Suprapubic skin (tissue), 4 donors: ENCODE measurements around the gene MELTF. TPM values are rescaled to one million over a fixed set of nuclear protein-coding genes. Genes with fewer than 3 reads are reported as not detected.

Experiments
- DNase-seq, 2 donors: peaks; one replicate each; pipeline ENCODE4 v3.0.0-alpha.2; 2019; ENCODE audit warnings: low spot score in 2 of 2
- H3K27ac ChIP-seq: fragments of 200-600 bp; sonication (generic); one replicate; pipeline ENCODE4 v1.5.1; 2019
- H3K27me3 ChIP-seq: fragments of 200-600 bp; sonication (generic); one replicate; pipeline ENCODE4 v1.5.1; 2019
- H3K36me3 ChIP-seq: fragments of 200-600 bp; sonication (generic); one replicate; pipeline ENCODE4 v1.5.1; 2019
- H3K4me1 ChIP-seq: fragments of 200-600 bp; sonication (generic); one replicate; pipeline ENCODE4 v1.5.1; 2019
- H3K4me3 ChIP-seq: fragments of 200-600 bp; sonication (generic); one replicate; pipeline ENCODE4 v1.5.1; 2019; ENCODE audit warnings: mild to moderate bottlenecking
- H3K9me3 ChIP-seq: fragments of 200-600 bp; sonication (generic); one replicate; pipeline ENCODE4 v1.5.1; 2019
- EP300 ChIP-seq: sonication (generic); formaldehyde crosslinking; IDR thresholded peaks from one replicate; pipeline ENCODE4 v1.6.1; 2017; ENCODE audit warnings: antibody characterized with exemption
- POLR2A ChIP-seq, 2 donors: fragments of 450-650 bp; IDR thresholded peaks; one replicate each; pipeline ENCODE4 v1.6.1; 2017; ENCODE audit warnings: antibody characterized with exemption in 2 of 2, mild to moderate bottlenecking in 2 of 2, moderate library complexity in 2 of 2
- POLR2AphosphoS5 ChIP-seq, 3 donors: sonication (generic); formaldehyde crosslinking; IDR thresholded peaks; one replicate each; pipeline ENCODE4 v1.6.1; 2017; ENCODE audit warnings: antibody characterized with exemption in 3 of 3
- WGBS: methylation state at CpG from one replicate; pipeline ENCODE4 v1.1.5; 2018; 5-methylcytosine and 5-hydroxymethylcytosine counted together
- total RNA-seq, 4 donors: library from RNA; depleted of rRNA; stranded (reverse); fragments of >200 nt; gene quantifications; one replicate each; pipeline ENCODE4 v1.1.0, GENCODE V29; 2016
- TF ChIP-seq, protein P1 (sequence below), 2 donors: fragments of 200-600 bp in 1 of 2; fragments of 450-650 bp in 1 of 2; sonication (generic) in 1 of 2; IDR thresholded peaks; one replicate each; pipeline ENCODE4 v1.5.1; 2016 to 2019; ENCODE audit warnings: antibody characterized with exemption in 2 of 2, mild to moderate bottlenecking in 1 of 2, moderate library complexity in 1 of 2

The MELTF gene
- total RNA-seq, 4 donors from 2014 or later: 21.0 to 68.7 (median 34.4) TPM

DNA sequence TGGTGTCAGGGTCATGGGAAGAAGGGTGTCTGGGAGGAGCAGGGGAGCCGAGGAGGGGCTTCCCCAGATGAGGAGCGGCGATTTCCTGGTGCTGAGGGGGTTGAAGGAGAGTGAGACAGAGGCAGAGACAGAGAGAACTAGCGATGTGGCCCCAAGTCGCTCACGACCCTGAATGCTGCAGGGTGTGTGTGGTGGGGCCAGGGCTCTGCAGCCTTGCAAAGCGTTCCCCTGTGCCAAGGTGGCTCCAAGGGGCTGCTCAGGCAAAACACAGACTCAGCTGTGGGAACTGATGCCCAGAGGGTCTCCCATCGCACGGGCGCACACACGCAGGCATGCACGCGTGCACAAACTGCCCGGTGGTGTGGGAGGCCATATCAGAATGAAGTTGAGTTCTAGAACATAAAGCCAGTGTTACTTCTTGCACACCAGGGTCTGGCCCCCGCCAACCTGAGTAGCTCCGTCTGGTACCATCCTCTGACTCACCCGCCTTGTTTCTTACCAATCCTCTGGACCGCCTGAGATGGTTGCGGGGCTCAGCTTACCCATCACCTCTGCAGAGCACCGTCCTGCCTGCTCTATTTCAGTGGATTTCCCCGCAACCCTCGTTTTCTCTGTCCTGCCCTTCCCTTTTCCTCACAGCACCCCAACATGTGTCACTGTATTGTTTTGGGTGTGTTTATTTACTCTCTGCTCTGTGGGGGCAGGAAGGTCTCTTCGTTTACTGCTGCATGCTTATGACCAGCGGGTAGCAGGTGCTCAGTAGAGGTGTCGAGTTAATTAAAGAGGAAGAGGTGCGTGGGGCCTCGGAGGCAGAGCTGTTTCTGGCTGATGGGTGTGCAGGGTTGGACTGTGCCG lies 4.5 kb downstream of the MELTF start:
- H3K36me3 ChIP-seq: no peaks in the 10 kb centered on the region
- WGBS: 87% methylated on average over 25 of the region's 28 CpGs
- peaks cover 22% of the 10 kb centered on the region for H3K4me1 ChIP-seq
- DNase-seq: no peak
- TF ChIP-seq, protein P1, sequence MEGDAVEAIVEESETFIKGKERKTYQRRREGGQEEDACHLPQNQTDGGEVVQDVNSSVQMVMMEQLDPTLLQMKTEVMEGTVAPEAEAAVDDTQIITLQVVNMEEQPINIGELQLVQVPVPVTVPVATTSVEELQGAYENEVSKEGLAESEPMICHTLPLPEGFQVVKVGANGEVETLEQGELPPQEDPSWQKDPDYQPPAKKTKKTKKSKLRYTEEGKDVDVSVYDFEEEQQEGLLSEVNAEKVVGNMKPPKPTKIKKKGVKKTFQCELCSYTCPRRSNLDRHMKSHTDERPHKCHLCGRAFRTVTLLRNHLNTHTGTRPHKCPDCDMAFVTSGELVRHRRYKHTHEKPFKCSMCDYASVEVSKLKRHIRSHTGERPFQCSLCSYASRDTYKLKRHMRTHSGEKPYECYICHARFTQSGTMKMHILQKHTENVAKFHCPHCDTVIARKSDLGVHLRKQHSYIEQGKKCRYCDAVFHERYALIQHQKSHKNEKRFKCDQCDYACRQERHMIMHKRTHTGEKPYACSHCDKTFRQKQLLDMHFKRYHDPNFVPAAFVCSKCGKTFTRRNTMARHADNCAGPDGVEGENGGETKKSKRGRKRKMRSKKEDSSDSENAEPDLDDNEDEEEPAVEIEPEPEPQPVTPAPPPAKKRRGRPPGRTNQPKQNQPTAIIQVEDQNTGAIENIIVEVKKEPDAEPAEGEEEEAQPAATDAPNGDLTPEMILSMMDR (IDR thresholded peaks at IDR 0.05): no peak
- no peak for TF ChIP-seq EP300
- TF ChIP-seq POLR2AphosphoS5 (IDR thresholded peaks at IDR 0.05): no peak
- TF ChIP-seq POLR2A (IDR thresholded peaks at IDR 0.05): no peak
- no peaks in the 10 kb centered on the region for H3K9me3 ChIP-seq
- peaks cover 6% of the 10 kb centered on the region for H3K27me3 ChIP-seq
- H3K27ac ChIP-seq: no peak overlapping the region
- no peak overlapping the region for H3K4me3 ChIP-seq

DNA sequence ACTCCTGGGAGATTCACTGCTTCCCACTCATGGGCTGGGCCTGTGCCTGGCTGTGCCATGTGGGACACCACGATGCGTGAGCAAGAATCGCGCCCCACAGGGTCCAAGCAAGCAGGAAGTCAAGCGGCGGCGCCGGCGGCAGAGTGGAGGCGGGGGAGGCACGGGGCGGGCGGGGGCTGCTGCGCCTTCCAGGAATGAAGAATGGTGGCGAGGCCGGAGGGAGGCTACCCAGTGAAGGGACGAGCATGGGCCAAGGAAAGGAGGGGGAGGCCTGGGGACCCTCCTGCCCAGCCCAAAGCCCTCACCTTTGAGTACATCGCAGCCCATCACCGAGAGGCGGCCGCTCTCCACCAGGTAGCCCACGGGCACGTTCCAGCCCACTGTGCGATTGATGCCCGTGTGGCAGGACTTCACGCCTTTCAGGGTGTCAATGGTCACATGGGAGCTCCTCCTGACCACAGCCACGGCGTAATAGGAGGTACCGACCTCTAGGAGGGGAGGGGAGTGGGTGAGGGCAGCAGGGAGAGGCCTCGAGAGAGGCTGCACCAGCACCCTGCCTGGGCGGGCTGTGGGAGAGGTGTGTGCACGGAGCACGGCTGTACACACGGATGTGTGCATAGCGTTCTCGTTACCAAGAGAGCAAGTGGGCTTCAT lies 5.5 kb downstream of the MELTF start:
- no peaks in the 10 kb centered on the region for H3K9me3 ChIP-seq
- DNase-seq: peak in 1 of 2 donors; percentile 56
- H3K4me3 ChIP-seq: no peak overlapping the region
- TF ChIP-seq POLR2A (IDR thresholded peaks at IDR 0.05): no peak
- no peak for TF ChIP-seq EP300
- no peak for TF ChIP-seq POLR2AphosphoS5 (IDR thresholded peaks at IDR 0.05)
- peaks cover 6% of the 10 kb centered on the region for H3K27me3 ChIP-seq
- no peak overlapping the region for H3K27ac ChIP-seq
- no peaks in the 10 kb centered on the region for H3K36me3 ChIP-seq
- WGBS: 78% methylated on average over 30 of the region's 36 CpGs
- peaks cover 14% of the 10 kb centered on the region for H3K4me1 ChIP-seq

DNA sequence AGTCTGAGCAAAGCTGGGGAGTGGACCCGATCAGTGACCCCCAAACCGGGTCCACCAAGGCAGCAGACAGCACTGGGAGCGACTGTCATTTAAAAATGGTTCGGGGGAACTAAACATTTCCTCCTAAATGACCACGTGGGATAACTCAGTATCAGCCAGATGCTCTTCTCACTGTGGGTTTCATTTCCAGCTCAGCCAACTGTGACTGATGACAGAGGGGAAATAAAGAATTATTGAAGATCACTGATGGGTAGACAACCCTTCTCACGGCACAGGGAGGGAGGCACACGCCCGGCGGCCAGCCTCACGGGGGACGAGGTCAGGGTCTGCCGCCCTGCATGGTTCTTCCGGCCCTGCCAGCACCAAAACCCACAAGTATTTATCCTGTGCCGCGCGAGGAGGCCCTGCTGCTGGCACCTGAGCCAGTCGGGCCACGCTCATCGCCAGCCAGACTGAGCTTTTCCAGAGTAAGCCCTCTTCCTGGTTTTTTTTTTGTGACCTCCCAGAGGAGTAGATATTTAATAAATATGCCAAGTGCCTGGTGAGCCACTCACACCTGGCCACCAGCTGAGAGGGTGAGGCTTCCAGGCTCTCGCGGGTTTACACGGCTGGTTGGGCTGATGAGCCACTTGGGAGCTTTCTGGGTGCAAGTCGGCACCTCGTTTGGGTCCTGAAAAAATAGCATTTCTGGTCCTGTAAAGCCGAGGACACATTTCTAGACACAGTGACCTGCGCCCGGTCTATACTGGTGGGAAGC lies 6.2 kb downstream of the MELTF start:
- no peaks in the 10 kb centered on the region for H3K9me3 ChIP-seq
- H3K27ac ChIP-seq: peak overlapping the region; percentile 27
- TF ChIP-seq EP300 (no peak), POLR2A (IDR thresholded peaks at IDR 0.05) (no peak)
- H3K36me3 ChIP-seq: no peaks in the 10 kb centered on the region
- no peak overlapping the region for H3K4me3 ChIP-seq
- H3K27me3 ChIP-seq: peaks cover 6% of the 10 kb centered on the region
- WGBS: 44% methylated on average over 19 of the region's 27 CpGs
- H3K4me1 ChIP-seq: peaks cover 7% of the 10 kb centered on the region
- DNase-seq: peak; percentile 58 to 77

DNA sequence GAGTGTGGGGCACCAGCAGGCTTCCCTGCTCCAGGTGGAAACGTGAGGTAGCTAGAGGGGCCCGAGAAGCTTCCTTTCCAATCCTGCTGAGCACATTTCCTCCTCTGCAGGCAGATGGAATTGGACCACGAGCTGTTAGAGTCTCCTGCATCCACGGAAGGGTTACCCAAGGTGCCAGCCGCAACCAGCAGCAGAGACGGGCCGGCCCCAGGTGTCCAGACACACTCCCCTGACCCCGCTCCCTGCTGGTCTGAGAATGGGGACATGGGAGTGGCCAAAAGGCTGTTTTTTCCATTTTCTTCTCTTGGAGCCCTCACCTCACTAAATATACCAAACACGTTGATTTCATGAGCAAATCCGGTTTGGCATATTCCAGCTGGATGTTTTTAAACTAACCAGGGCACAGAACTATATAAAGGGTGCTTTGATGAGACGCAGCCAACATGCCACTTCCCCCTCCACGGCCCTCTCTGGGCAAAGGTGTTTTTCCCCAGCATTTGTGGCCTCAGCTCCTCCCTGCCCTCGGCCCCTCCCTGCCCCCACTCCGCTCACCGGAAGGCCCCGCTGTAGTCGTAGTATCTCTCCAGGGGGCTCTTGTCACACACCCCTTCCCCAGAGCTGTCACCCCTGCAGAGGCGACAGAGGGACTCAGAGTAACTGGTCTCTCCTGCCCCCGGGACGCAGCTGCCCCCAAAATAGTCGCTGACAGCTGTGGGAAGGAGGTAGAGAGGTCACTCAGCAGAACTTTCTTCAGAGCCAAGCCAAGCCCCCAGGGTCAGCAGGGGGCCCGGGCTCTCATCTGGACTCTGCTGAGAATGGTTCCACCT lies 7.0 kb downstream of the MELTF start:
- 44% methylated on average over 20 of the region's 22 CpGs for WGBS
- peak overlapping the region; percentile 51 for H3K27ac ChIP-seq
- DNase-seq: peak; percentile 54 to 71

DNA sequence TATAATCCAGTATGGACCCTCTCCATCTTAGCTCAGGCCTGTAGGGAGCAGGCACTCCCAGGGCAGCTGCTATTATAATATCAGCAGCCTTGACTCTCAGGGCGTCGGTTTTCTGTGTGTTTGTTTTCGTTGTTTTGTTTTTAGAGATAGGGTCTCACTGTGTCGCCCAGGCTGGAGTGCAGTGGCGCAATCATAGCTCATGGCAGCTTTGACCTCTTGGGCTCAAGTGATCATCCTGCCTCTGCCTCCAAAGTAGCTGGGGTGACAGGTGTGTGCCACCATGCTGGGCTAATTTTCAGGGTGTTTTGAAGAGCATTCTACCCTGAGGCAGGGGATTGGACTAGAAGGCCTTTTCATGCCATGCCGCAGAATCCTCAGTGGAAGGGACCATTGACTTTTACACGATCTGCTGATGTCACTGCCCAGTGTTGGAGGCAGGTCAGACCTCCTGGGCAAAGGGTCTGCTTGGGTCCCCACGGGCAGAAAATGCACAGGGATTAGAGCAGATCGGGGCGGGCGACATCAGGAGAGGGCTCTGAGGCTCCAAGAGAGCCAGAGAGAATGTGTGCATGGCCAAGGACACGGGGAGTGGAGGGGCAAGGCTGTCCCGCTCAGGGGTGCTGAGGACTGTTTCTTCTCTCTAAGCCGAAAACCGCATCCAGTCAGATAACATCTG lies 7.8 kb downstream of the MELTF start:
- WGBS: 84% methylated on average over 14 of the region's 15 CpGs
- H3K4me3 ChIP-seq: no peak overlapping the region
- no peaks in the 10 kb centered on the region for H3K9me3 ChIP-seq
- peak in 1 of 2 donors; percentile 67 for DNase-seq
- no peaks in the 10 kb centered on the region for H3K36me3 ChIP-seq
- peak overlapping the region; percentile 51 for H3K27ac ChIP-seq
- peaks cover 6% of the 10 kb centered on the region for H3K27me3 ChIP-seq
- peaks cover 4% of the 10 kb centered on the region for H3K4me1 ChIP-seq
- TF ChIP-seq POLR2AphosphoS5 (IDR thresholded peaks at IDR 0.05) (no peak), EP300 (no peak), POLR2A (IDR thresholded peaks at IDR 0.05) (no peak)
- TF ChIP-seq, protein P1 (IDR thresholded peaks at IDR 0.05): no peak

More for the DNA sequence above, 7.0 kb downstream of the MELTF start:
- Histone ChIP-seq H3K4me1 (peaks cover 4% of the 10 kb centered on the region), H3K36me3 (no peaks in the 10 kb centered on the region), H3K4me3 (no peak overlapping the region), H3K9me3 (no peaks in the 10 kb centered on the region), H3K27me3 (peaks cover 6% of the 10 kb centered on the region)
- TF ChIP-seq POLR2AphosphoS5 (IDR thresholded peaks at IDR 0.05): no peak
- TF ChIP-seq, protein P1 (IDR thresholded peaks at IDR 0.05): no peak
- no peak for TF ChIP-seq EP300
- TF ChIP-seq POLR2A (IDR thresholded peaks at IDR 0.05): no peak
